Activated CD8-positive, alpha-beta T cell treated with anti-CD3 and anti-CD28 coated beads for 36 hours (primary cell): ENCODE data around the gene GATAD1. TPM values are rescaled to one million over a fixed set of nuclear protein-coding genes. Genes with fewer than 3 reads are reported as not detected.

ENCODE experiments used
- ATAC-seq: fragments of 200-7000 bp; cut with Tn5 transposase; one replicate; pipeline ENCODE4 v1.10.0; 2021; ENCODE audit warnings: mild to moderate bottlenecking, moderate library complexity
- CTCF ChIA-PET: fragments of 350-600 bp; sonication (Branson Sonifier 250); formaldehyde crosslinking; loops from one replicate; lab custom pipeline; 2021; ENCODE audit warnings: antibody characterized with exemption; lab: Charles Lee
- POLR2A ChIA-PET: fragments of 350-600 bp; sonication (Branson Sonifier 250); formaldehyde crosslinking; loops from one replicate; lab custom pipeline; 2021; ENCODE audit warnings: antibody characterized with exemption; lab: Charles Lee
- DNase-seq: peaks from one replicate; pipeline ENCODE4 v3.0.0-alpha.2; 2020
- H3K27ac Mint-ChIP-seq: one replicate; pipeline ENCODE4 v1.8.0; 2021; ENCODE audit warnings: mild to moderate bottlenecking, mixed read lengths
- H3K27me3 Mint-ChIP-seq: one replicate; pipeline ENCODE4 v1.8.0; 2021; ENCODE audit warnings: mixed read lengths
- H3K36me3 Mint-ChIP-seq: one replicate; pipeline ENCODE4 v1.8.0; 2021; ENCODE audit warnings: low read depth, mixed read lengths
- H3K4me1 Mint-ChIP-seq: one replicate; pipeline ENCODE4 v1.8.0; 2021; ENCODE audit warnings: low read depth, mixed read lengths
- H3K4me3 Mint-ChIP-seq: one replicate; pipeline ENCODE4 v1.8.0; 2021; ENCODE audit warnings: mild to moderate bottlenecking, moderate library complexity, mixed read lengths
- H3K9me3 Mint-ChIP-seq: one replicate; pipeline ENCODE4 v1.8.0; 2021; ENCODE audit warnings: mixed read lengths
- intact Hi-C: fragments of 100-400 bp; cut with micrococcal nuclease; formaldehyde crosslinking; loops from one replicate; pipeline ENCODE4 v1.10.0; 2022
- total RNA-seq, 2 experiments: library from RNA; stranded (reverse); gene quantifications; one replicate each; pipeline ENCODE4 v1.2.3, GENCODE V29; 2021
- TF ChIP-seq, protein P1 (sequence below): fragments of 200-600 bp; IDR thresholded peaks from one replicate; pipeline ENCODE4 v1.8.0; 2022; ENCODE audit warnings: antibody characterized with exemption, mild to moderate bottlenecking

The GATAD1 gene
- total RNA-seq, 2 experiments from 2014 or later: 19.7 to 19.8 TPM

DNA sequence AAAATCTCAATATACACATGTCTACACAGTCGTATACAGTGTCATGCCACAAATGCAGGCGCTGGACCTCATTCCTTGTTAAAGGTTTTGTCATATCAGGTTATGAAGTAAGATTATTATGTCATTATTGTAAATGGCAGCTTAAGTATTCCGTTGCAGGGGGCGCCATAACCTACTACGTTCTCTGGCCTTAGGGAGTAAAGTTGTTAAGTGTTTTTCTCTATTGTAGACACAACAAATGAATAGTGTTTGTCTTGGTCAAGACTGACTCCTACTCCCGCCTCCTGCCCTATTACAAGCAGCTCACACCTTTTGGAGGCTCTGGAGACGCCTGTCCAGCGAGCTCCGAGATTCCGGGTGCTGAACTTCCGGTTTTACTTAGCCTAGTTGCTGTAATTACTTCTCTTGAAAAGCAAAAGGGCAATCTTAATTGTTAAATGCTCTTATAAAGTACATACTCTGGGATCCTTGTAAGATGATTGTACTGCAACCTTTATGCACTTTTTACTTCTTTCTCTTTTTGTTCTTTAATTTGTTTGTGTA lies 994 bp downstream of the GATAD1 start:
- ChIA-PET POLR2A (interaction anchor here (0.6 to 2.3 kb wide), 12 partner anchors 10 to 495 kb away, joined by 3 to 10 read pairs (median 4); partner anchors contain the start of genes ANKIB1, CYP51A1 and KRIT1), CTCF (interaction anchor here (0.8 to 6.1 kb wide), 22 partner anchors 9 to 620 kb away, joined by 3 to 120 read pairs (median 6); partner anchors contain the start of genes ANKIB1, ERVW-1, KRIT1 and LRRD1)
- peak overlapping the region; percentile 85 for H3K27ac Mint-ChIP-seq
- H3K27me3 Mint-ChIP-seq: no peaks in the 10 kb centered on the region
- peak overlapping the region; percentile 76 for H3K4me3 Mint-ChIP-seq
- TF ChIP-seq, protein P1, sequence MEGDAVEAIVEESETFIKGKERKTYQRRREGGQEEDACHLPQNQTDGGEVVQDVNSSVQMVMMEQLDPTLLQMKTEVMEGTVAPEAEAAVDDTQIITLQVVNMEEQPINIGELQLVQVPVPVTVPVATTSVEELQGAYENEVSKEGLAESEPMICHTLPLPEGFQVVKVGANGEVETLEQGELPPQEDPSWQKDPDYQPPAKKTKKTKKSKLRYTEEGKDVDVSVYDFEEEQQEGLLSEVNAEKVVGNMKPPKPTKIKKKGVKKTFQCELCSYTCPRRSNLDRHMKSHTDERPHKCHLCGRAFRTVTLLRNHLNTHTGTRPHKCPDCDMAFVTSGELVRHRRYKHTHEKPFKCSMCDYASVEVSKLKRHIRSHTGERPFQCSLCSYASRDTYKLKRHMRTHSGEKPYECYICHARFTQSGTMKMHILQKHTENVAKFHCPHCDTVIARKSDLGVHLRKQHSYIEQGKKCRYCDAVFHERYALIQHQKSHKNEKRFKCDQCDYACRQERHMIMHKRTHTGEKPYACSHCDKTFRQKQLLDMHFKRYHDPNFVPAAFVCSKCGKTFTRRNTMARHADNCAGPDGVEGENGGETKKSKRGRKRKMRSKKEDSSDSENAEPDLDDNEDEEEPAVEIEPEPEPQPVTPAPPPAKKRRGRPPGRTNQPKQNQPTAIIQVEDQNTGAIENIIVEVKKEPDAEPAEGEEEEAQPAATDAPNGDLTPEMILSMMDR: peak; percentile 62
- intact Hi-C loops: loop anchor here (1.0 kb wide), 1 partner anchor 24 kb away; no protein-coding TSS in a partner anchor
- H3K36me3 Mint-ChIP-seq: peaks cover 13% of the 10 kb centered on the region
- no peaks in the 10 kb centered on the region for H3K9me3 Mint-ChIP-seq
- H3K4me1 Mint-ChIP-seq: peaks cover 18% of the 10 kb centered on the region
- ATAC-seq (peak; percentile 43), DNase-seq (peak; percentile 81)

DNA sequence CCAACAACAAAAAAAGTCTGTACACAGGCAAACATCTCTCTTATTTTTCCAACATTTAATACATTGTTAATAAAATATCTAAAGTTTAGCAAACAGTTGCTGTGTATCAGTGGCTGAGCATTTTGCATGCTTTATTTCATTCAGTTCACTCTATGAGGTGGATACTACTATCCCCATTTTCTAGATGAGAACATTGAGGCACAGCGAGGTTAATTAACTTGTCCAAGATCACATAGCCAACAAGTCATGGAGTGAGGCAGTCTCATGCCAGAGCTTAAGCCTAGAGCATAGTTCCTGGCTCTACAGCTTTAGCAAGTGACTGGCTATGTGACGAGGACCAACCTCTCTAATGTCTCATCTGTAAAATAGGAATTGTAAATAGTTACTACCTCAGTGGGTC lies 4.4 kb downstream of the GATAD1 start:
- H3K27ac Mint-ChIP-seq: no peak overlapping the region
- TF ChIP-seq, protein P1: no peak
- ChIA-PET POLR2A (no interaction called here), CTCF (interaction anchor here (2.0 to 3.0 kb wide), 2 partner anchors 10 to 28 kb away, joined by 8 to 17 read pairs; no protein-coding TSS in a partner anchor)
- intact Hi-C loops: no loop called here
- ATAC-seq (no peak), DNase-seq (no peak)
- H3K4me3 Mint-ChIP-seq: no peak overlapping the region
- peaks cover 9% of the 10 kb centered on the region for H3K4me1 Mint-ChIP-seq
- no peaks in the 10 kb centered on the region for H3K27me3 Mint-ChIP-seq
- H3K9me3 Mint-ChIP-seq: no peaks in the 10 kb centered on the region
- H3K36me3 Mint-ChIP-seq: peaks cover 27% of the 10 kb centered on the region

DNA sequence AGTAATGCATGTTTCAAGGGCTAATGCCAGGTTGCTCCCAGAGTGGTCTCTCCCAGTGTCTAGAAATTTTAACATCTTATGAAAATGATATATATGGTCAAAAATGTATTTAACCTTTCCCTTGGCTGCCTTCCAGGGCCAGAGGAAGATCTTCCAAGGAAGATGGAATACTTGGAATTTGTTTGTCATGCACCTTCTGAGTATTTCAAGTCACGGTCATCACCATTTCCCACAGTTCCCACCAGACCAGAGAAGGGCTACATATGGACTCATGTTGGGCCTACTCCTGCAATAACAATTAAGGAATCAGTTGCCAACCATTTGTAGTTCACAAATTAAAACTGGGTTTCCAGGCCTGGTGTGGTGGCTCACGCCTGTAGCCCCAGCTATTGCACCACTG lies 9.0 kb downstream of the GATAD1 start:
- no peak for DNase-seq
- intact Hi-C loops: no loop called here
- peaks cover 16% of the 10 kb centered on the region for H3K36me3 Mint-ChIP-seq
- H3K4me1 Mint-ChIP-seq: no peaks in the 10 kb centered on the region
- H3K9me3 Mint-ChIP-seq: no peaks in the 10 kb centered on the region
- no peak overlapping the region for H3K4me3 Mint-ChIP-seq
- no peak overlapping the region for H3K27ac Mint-ChIP-seq
- ChIA-PET POLR2A (interaction anchor here (3.3 kb wide), 1 partner anchor 8 kb away, joined by 10 read pairs; no protein-coding TSS in a partner anchor), CTCF (interaction anchor here (1.6 to 3.3 kb wide), 2 partner anchors 8 to 9 kb away, joined by 4 to 15 read pairs; partner anchors contain the start of gene GATAD1)
- no peak for ATAC-seq
- no peaks in the 10 kb centered on the region for H3K27me3 Mint-ChIP-seq
- TF ChIP-seq, protein P1: no peak

DNA sequence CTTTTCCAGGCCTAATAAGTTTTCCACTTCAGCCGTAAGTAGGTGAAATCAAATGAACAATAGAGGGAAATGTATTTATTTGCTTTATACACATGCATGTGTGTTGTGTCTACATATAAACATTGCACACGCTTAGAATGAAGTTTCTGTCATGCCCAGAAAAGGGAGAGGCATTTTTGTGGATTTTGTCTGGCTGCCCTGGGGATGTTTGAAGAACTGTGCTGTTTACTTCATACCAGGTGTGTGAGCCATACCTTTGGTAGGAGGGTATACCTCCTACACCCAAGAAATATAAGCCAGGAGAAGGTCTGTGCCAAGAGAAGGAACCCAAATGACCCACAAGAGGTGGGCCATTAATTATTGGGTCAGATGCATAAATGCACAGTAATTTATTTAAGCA lies 12.8 kb downstream of the GATAD1 start:
- TF ChIP-seq, protein P1: no peak
- Mint-ChIP-seq H3K27me3 (no peaks in the 10 kb centered on the region), H3K27ac (no peak overlapping the region), H3K36me3 (peaks cover 11% of the 10 kb centered on the region), H3K9me3 (no peaks in the 10 kb centered on the region), H3K4me1 (no peaks in the 10 kb centered on the region), H3K4me3 (no peak overlapping the region)
- ChIA-PET POLR2A (interaction anchor here (1.8 kb wide), 1 partner anchor 13 kb away, joined by 9 read pairs; the partner anchor contains the start of gene GATAD1), CTCF (interaction anchor here (1.1 to 2.3 kb wide), 3 partner anchors 32 to 630 kb away, joined by 4 to 10 read pairs (median 4); no protein-coding TSS in a partner anchor)
- no peak for ATAC-seq
- DNase-seq: no peak
- intact Hi-C loops: loop anchor here (5.0 kb wide), 1 partner anchor 38 kb away; no protein-coding TSS in a partner anchor

DNA sequence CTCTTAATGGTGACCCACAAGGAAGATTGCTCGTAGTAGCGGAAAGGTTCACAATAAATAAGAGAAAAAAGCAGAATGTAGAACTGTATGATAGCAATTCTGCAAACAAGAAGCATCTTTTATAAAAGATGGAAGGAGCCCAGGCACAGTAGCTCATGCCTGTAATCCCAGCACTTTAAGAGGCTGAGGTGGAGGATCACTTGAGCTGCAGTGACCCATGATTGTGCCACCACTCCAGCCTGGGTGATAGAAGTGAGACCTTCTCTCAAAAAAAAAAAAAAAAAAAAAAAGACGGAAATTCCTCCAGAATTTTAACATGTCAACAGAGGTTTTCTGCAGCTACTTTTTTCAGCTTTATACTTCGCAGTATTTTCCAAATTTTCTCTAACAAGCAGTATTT lies 13.2 kb downstream of the GATAD1 start:
- no peak overlapping the region for H3K4me3 Mint-ChIP-seq
- no peaks in the 10 kb centered on the region for H3K9me3 Mint-ChIP-seq
- intact Hi-C loops: loop anchor here (5.0 kb wide), 1 partner anchor 38 kb away; no protein-coding TSS in a partner anchor
- ChIA-PET CTCF (interaction anchor here (1.0 to 2.3 kb wide), 14 partner anchors 8 to 630 kb away, joined by 3 to 22 read pairs (median 4); partner anchors contain the start of gene GATAD1), POLR2A (interaction anchor here (1.8 kb wide), 1 partner anchor 13 kb away, joined by 9 read pairs; the partner anchor contains the start of gene GATAD1)
- ATAC-seq (no peak), DNase-seq (no peak)
- no peak overlapping the region for H3K27ac Mint-ChIP-seq
- H3K4me1 Mint-ChIP-seq: no peaks in the 10 kb centered on the region
- no peaks in the 10 kb centered on the region for H3K27me3 Mint-ChIP-seq
- TF ChIP-seq, protein P1: no peak
- peaks cover 11% of the 10 kb centered on the region for H3K36me3 Mint-ChIP-seq
